ENCODE data around the gene CSF1R.

- TF ChIP-seq ZNF704 (tag by site-specific recombination; IDR thresholded peaks at IDR 0.05) (no peak), ZNF157 (tag by site-specific recombination; IDR thresholded peaks at IDR 0.05) (no peak), OVOL3 (tag by site-specific recombination; IDR thresholded peaks at IDR 0.05) (no peak), ZNF24 (tag by site-specific recombination; IDR thresholded peaks at IDR 0.05) (no peak), CTCF (tag by site-specific recombination; IDR thresholded peaks at IDR 0.05) (no peak), TCF7L2 (IDR thresholded peaks at IDR 0.05; ENCODE audit: borderline replicate concordance, low read depth, low read length) (no peak), PRDM4 (tag by site-specific recombination; IDR thresholded peaks at IDR 0.05) (no peak), ZNF510 (tag by site-specific recombination; IDR thresholded peaks at IDR 0.05; ENCODE audit: insufficient replicate concordance) (no peak), ZBTB11 (tag by site-specific recombination; conservative IDR thresholded peaks at IDR 0.05; ENCODE audit: low read depth) (no peak), ZXDB (tag by site-specific recombination; IDR thresholded peaks at IDR 0.05) (no peak), ZNF654 (tag by site-specific recombination; IDR thresholded peaks at IDR 0.05; ENCODE audit: low read depth) (no peak), ZNF10 (tag by site-specific recombination; IDR thresholded peaks at IDR 0.05) (no peak), MYNN (tag by site-specific recombination; IDR thresholded peaks at IDR 0.05; ENCODE audit: borderline replicate concordance) (no peak), ZNF610 (tag by site-specific recombination; IDR thresholded peaks at IDR 0.05; ENCODE audit: borderline replicate concordance) (no peak)
These were observed 76.5 kb downstream of the CSF1R start for GRCh38 chr5:150009671-150010387.

Measured in HEK293 (cell line).